Measurements from ENCODE around the gene FAM107B.
"Not testable (repeated sequence)": the region's sequence is repeated elsewhere in the genome, so short reads cannot be mapped to it uniquely, and the experiment has no call there.

- TF ChIP-seq EZH2phosphoT487 (IDR thresholded peaks at IDR 0.05; ENCODE audit: insufficient read depth, low read depth); EZH2 (IDR thresholded peaks at IDR 0.05; ENCODE audit: insufficient read depth, poor library complexity, severe bottlenecking): not testable (repeated sequence)
Observed at GRCh38 chr10:14588938-14589294, 185.8 kb downstream of the FAM107B start.

All from GM23248 (cell line).